ENCODE data around the gene ANKS1B. TPM values are rescaled to one million over a fixed set of nuclear protein-coding genes. Genes with fewer than 3 reads are reported as not detected.

ANKS1B gene
- total RNA-seq, 4 donors from 2014 or later: 1.5 to 5.5 (median 4.4) TPM

DNA sequence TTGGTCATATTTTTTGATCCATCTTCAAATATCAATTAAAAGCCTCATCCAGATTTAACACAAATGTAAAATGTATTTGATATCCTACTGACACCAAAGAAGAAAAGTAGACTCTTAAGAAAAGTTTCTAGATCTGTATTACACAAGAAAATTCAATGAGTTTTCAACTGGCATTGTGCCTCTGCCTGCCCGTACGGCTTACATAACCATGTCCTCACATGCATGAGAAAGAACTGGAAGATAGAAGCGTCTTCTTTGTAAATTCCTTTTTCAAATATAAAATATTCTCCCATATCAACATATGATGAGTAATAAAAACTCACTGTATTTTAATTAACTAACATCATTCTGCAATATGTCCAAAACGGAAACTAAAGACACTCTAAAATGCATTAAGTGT lies 7.2 kb downstream of the ANKS1B start:
- TF ChIP-seq CTCF (IDR thresholded peaks at IDR 0.05): no peak
- TF ChIP-seq POLR2A (IDR thresholded peaks at IDR 0.05): no peak
- no peak for DNase-seq (ENCODE audit: low spot score in 2 of 2)
- WGBS, 2 donors: 41 to 44% methylated on average over 4 of the region's 4 CpGs
- no peak overlapping the region for H3K4me3 ChIP-seq (ENCODE audit: low read depth, poor library complexity, severe bottlenecking)
- intact Hi-C loops (cut with DNase I; ENCODE audit: low total_unique reads): no loop called here

DNA sequence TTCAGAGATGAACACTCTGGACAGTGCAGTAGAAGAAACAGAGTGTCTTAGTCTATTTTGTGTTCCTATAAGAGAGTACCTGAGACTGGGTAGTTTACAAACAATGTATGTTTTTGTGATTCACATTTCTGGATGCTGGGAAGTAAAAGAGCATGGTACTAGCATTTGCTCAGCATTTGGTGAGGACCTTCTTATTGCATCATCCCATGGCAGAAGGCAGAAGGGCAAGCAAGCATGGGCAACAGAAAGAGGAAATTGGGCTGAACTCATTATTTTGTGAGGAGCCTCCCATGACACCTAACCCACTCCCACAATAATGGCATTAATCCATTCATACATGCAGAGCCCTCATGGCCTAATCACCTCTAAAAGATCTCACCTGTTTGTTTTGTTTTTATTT lies 8.0 kb downstream of the ANKS1B start:
- no peak overlapping the region for H3K4me3 ChIP-seq (ENCODE audit: low read depth, poor library complexity, severe bottlenecking)
- intact Hi-C loops (cut with DNase I; ENCODE audit: low total_unique reads): no loop called here
- no peak for TF ChIP-seq POLR2A (IDR thresholded peaks at IDR 0.05)
- TF ChIP-seq CTCF (IDR thresholded peaks at IDR 0.05): no peak
- no peak for DNase-seq (ENCODE audit: low spot score in 2 of 2)

GRCh38 chr12:99975321-99975720 lies 9.4 kb downstream of the ANKS1B start:
- 88 to 90% methylated on average over 2 of the region's 2 CpGs for WGBS, 2 donors
- intact Hi-C loops (cut with DNase I; ENCODE audit: low total_unique reads): loop anchor here (2.0 kb wide), 1 partner anchor 31 kb away; no protein-coding TSS in a partner anchor
- no peak overlapping the region for H3K4me3 ChIP-seq (ENCODE audit: low read depth, poor library complexity, severe bottlenecking)
- TF ChIP-seq CTCF (IDR thresholded peaks at IDR 0.05) (no peak), POLR2A (IDR thresholded peaks at IDR 0.05) (no peak)
- no peak for DNase-seq (ENCODE audit: low spot score in 2 of 2)

DNA sequence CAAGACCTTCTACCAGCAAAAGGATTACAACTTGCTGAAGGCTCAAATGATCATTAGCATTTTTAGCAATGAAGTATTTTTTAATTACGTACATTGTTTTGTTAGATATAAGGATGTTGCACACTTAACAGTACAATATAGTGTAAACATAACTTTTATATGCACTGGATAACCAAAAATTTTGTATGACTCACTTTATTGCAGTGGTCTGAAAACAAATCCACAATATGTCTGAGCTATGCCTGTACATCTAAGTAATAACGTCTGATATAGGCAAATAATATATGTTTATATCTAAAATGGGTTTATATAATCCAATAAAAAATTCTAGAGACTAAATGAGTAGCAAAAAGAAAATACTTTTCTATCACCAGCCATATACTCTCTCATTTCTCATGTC lies 10.6 kb downstream of the ANKS1B start:
- H3K4me3 ChIP-seq (ENCODE audit: low read depth, poor library complexity, severe bottlenecking): no peak overlapping the region
- intact Hi-C loops (cut with DNase I; ENCODE audit: low total_unique reads): loop anchor here (2.0 kb wide), 1 partner anchor 29 kb away; no protein-coding TSS in a partner anchor
- 92 to 94% methylated on average over 2 of the region's 2 CpGs for WGBS, 2 donors
- TF ChIP-seq POLR2A (IDR thresholded peaks at IDR 0.05) (no peak), CTCF (IDR thresholded peaks at IDR 0.05) (no peak)
- no peak for DNase-seq (ENCODE audit: low spot score in 2 of 2)

GRCh38 chr12:99966429-99966828 lies 18.3 kb downstream of the ANKS1B start:
- WGBS, 2 donors: 61 to 74% methylated on average over 2 of the region's 2 CpGs
- TF ChIP-seq CTCF (IDR thresholded peaks at IDR 0.05) (no peak), POLR2A (IDR thresholded peaks at IDR 0.05) (no peak)
- intact Hi-C loops (cut with DNase I; ENCODE audit: low total_unique reads): no loop called here
- H3K4me3 ChIP-seq (ENCODE audit: low read depth, poor library complexity, severe bottlenecking): no peak overlapping the region
- no peak for DNase-seq (ENCODE audit: low spot score in 2 of 2)

- no peak for DNase-seq (ENCODE audit: low spot score in 2 of 2)
- intact Hi-C loops (cut with DNase I; ENCODE audit: low total_unique reads): no loop called here
- no peak for TF ChIP-seq CTCF (IDR thresholded peaks at IDR 0.05)
- TF ChIP-seq POLR2A (IDR thresholded peaks at IDR 0.05): no peak
- 58 to 60% methylated on average over 3 of the region's 3 CpGs for WGBS, 2 donors
- no peak overlapping the region for H3K4me3 ChIP-seq (ENCODE audit: low read depth, poor library complexity, severe bottlenecking)
Measured at GRCh38 chr12:99960311-99960710, 24.4 kb downstream of the ANKS1B start.
